GM19438 (cell line): ENCODE results near the gene ITIH5.

Experiments
- ATAC-seq: cut with Tn5 transposase; IDR thresholded peaks from one replicate; pipeline ENCODE4 v1.9.1; 2021; ENCODE audit warnings: low read depth; ENCODE audit not compliant: unreplicated experiment

ITIH5 gene

GRCh38 chr10:7590271-7590670 is 76.5 kb downstream of the ITIH5 start:
- no peak for ATAC-seq

GRCh38 chr10:7589748-7590147 is 77.0 kb downstream of the ITIH5 start:
- no peak for ATAC-seq

GRCh38 chr10:7587865-7588188 is 78.9 kb downstream of the ITIH5 start:
- ATAC-seq: no peak

- no peak for ATAC-seq
Measured at GRCh38 chr10:7587168-7587864, 79.5 kb downstream of the ITIH5 start.

- no peak for ATAC-seq
Measured at GRCh38 chr10:7585228-7585627, 81.5 kb downstream of the ITIH5 start.

GRCh38 chr10:7583626-7584025 is 83.1 kb downstream of the ITIH5 start:
- no peak for ATAC-seq

- ATAC-seq: no peak
Measured at GRCh38 chr10:7580520-7580919, 86.2 kb downstream of the ITIH5 start.

- ATAC-seq: no peak
Measured at GRCh38 chr10:7579681-7580080, 87.1 kb downstream of the ITIH5 start.

- no peak for ATAC-seq
Measured at GRCh38 chr10:7577579-7577978, 89.2 kb downstream of the ITIH5 start.

- ATAC-seq: no peak
Measured at GRCh38 chr10:7577176-7577575, 89.6 kb downstream of the ITIH5 start.

- ATAC-seq: no peak
Measured at GRCh38 chr10:7576340-7576739, 90.4 kb downstream of the ITIH5 start.

GRCh38 chr10:7572391-7572790 is 94.4 kb downstream of the ITIH5 start:
- no peak for ATAC-seq

- ATAC-seq: no peak
Measured at GRCh38 chr10:7571981-7572380, 94.8 kb downstream of the ITIH5 start.

GRCh38 chr10:7567911-7568620 is 98.7 kb downstream of the ITIH5 start:
- no peak for ATAC-seq

GRCh38 chr10:7566891-7567290 is 99.9 kb downstream of the ITIH5 start:
- ATAC-seq: no peak

- ATAC-seq: no peak
Measured at GRCh38 chr10:7565871-7566270, 100.9 kb downstream of the ITIH5 start.

- ATAC-seq: no peak
Measured at GRCh38 chr10:7563770-7564169, 103.0 kb downstream of the ITIH5 start.

GRCh38 chr10:7563368-7563767 is 103.4 kb downstream of the ITIH5 start:
- ATAC-seq: no peak

GRCh38 chr10:7561985-7562384 is 104.8 kb downstream of the ITIH5 start:
- ATAC-seq: no peak

- no peak for ATAC-seq
Measured at GRCh38 chr10:7561216-7561893, 105.4 kb downstream of the ITIH5 start.

GRCh38 chr10:7560519-7560918 is 106.2 kb downstream of the ITIH5 start:
- no peak for ATAC-seq

- no peak for ATAC-seq
Measured at GRCh38 chr10:7559386-7559785, 107.4 kb downstream of the ITIH5 start.
